NCI-H446 (cell line): Measurements from ENCODE around the gene TOMT.
"Not testable (repeated sequence)": the region's sequence is repeated elsewhere in the genome, so short reads cannot be mapped to it uniquely, and the experiment has no call there.

ENCODE experiments used
- DNase-seq, 2 experiments: peaks; one replicate each; lab custom pipeline; 2025; lab: John Stamatoyannopoulos, UW

TOMT gene

DNA sequence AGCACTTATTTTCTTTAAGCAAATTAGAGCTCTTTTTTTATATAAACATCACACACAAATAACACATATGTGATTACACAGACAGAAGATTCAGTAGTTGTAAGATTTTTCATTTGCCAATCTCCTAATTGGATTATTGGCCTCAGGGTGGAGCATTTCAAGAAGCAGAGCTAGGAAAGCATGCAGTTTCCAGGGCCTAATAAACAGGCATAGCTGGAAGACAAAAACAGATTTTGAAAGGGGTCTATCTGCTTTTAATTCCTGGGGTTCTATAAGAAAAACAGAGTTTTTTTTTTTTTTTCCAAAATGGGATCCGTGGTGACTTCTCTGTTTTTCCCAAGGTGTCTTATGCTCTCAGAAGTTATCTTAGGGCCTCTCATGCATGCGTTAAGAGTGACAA, 22.2 kb downstream of the TOMT start:
- no peak for DNase-seq

DNA sequence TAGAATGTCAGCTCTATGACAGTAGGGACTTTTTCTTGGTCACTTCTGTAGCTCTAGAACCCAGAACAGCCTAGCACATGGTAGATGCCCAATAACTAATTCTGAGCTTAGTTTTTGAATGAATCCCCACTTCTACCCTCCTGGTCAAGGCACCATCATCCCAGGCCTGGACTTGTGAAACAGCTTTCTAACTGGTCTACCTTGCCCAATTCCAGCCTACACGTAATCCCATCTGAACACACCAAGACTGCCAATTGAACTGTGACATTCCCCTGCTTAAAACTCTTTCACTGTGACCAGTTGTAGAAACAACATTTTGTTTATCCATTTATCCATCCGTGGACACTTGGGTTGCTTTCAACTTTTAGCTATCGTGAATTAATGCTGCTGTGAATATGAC, 23.7 kb downstream of the TOMT start:
- DNase-seq, result no peak

- DNase-seq, result no peak
Observed at GRCh38 chr11:72132646-72133045, 26.9 kb downstream of the TOMT start.

DNA sequence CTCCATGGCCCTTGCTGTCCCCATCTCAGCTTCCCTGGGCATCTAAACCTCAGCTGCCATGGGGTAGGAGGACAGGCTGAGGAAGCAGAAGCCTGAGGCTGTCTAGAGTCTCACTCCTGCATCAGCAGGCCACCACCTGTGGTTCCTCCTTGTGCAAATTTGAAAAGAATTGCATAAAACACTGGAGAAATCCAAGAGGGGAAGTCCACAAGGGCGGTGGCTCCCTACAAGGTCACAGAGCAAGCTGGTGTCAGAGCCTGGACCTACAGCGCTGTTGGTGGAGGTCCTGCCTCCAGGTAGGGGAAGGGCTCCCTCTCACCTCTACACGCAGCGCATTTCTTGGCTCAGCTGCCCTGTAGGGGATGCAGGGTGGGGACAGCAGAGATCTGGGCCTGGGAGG, 29.7 kb downstream of the TOMT start, which contains the start of gene FOLR3:
Gene FOLR3, plus strand, starts transcription at position 253 of the 400 bp plus-strand sequence. CDS start 228 bp downstream, outside the sequence.
- DNase-seq, result not testable (repeated sequence)

GRCh38 chr11:72135891-72136683, 30.4 kb downstream of the TOMT start:
- no peak for DNase-seq

- DNase-seq, result no peak
Observed at GRCh38 chr11:72136684-72137262, 31.0 kb downstream of the TOMT start.

DNA sequence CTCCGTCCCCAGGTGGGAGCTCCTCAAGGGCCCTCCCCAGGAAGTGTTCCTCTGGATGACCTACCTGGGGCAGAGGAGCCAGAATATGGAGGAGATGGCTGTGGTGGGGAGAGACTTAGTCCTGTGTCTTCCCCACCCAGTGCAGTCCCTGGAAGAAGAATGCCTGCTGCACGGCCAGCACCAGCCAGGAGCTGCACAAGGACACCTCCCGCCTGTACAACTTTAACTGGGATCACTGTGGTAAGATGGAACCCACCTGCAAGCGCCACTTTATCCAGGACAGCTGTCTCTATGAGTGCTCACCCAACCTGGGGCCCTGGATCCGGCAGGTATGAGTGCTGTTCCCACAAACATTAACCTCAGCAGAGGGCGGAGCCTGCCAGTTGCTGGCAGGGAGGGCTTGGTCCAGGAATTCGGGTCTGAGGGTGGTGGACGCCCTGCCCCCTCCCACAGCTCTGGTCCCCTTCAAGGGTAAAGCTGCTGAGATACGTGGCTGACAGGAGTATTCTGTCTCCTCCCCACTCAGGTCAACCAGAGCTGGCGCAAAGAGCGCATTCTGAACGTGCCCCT, 33.2 kb downstream of the TOMT start:
- no peak for DNase-seq

- DNase-seq, result no peak
Observed at GRCh38 chr11:72139500-72139899, 33.8 kb downstream of the TOMT start.

DNA sequence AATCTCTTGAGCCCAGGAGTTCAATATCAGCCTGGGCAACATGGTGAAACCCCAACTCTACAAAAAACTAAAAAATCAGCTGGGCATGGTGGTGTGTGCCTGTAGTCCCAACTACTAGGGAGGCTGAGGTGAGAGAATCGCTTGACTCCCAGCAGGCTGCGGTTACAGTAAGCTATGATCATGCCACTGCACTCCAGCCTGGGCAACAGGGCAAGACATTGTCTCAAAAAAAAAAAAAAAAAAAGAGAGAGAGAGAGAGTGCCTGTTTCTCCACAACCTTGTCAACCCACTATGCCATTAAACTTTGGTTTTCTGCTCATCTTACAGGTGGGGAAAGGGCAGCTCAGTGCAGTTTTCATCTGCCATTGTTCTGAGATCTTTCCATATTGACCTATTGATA, 34.9 kb downstream of the TOMT start:
- no peak for DNase-seq

DNA sequence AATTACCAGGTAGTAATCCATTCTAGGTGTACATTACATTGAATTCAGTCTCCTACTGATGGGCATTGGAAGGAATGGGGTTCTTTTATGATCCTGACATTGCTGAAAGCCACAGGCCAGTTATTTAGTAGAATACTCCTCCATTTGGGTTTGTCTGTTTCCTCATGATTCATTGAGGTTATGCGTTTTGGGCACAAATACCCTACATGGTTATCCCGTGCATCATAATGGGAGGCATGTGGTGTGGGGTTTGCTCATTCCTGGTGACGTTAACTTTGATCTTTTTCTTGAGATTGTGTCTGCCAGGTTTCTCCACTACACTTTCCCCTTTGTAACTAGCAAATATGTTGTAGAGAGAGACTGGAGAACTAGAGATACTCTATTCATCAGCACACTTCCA, 35.3 kb downstream of the TOMT start:
- no peak for DNase-seq

GRCh38 chr11:72142086-72142485, 36.4 kb downstream of the TOMT start:
- DNase-seq, result not testable (repeated sequence)

DNA sequence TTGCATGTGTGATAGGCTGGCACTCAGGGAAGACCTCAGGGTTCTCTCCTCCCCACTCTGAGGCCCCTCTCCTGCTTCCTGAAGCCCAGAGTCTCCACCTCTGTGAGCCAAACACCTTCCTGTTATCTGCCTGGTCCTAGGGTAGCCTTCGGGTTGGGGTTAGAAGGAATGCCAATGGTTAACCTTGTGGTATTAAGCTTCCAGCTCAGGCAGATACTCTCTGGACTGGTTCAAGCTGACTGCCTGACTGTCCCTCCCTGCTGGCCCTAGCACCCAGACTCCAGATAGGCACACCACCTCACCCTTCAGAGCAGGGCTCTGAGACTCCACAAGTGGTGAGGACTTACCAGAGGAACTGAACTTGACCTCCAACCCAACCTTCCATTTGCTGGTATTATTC, 36.8 kb downstream of the TOMT start:
- DNase-seq, result not testable (repeated sequence)

DNA sequence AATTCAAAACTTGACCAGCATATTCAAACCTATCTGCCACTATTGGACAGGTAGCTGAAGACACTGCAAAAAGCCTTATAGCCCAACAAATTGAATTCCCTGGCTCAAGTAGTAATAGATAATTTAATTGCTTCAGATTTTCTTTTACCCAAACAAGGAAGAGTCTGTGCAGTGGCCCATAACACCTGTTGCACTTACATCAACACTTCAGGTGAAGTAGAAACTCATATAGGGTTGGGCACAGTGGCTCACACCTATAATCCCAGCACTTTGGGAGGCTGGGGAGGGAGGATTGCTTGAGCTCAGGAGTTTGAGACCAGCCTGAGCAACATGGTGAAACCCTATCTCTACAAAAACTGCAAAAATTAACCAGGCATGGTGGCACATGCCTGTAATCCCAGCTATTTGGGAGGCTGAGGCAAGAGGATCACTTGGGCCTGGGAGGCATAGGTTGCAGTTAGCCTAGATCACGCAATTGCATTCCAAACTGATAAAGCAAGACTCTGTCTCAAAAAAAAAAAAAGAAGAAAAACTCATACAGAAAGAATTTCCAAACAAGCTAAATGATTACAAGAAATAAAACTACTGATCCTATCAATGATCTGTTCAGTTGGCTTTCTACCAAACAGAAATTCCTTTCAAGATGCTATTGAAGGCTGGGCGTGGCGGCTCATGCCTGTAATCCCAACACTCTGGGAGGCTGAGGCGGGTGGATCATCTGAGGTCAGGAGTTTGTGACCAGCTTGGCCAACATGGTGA, 39.3 kb downstream of the TOMT start:
- no peak for DNase-seq

DNA sequence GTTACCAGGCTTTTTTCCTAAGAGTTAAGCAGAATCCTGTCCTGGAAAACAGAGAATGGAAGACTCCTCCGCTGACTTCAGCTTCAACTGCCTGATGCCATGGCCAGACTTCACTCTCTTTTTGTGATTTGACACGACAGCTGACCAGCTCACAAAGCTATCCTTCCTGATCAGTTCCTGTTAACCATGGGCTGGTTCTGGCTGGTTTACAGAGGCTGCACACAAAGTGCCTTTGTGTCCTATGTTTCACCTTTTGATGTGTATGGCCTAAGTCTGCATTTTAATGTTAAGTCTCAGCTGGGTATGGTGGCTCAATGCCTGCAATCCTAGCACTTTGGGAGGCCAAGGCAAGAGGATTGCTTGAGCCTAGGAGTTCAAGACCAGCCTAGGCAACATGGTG, 40.9 kb downstream of the TOMT start:
- DNase-seq, result no peak

GRCh38 chr11:72150882-72151281, 45.2 kb downstream of the TOMT start:
- no peak for DNase-seq

DNA sequence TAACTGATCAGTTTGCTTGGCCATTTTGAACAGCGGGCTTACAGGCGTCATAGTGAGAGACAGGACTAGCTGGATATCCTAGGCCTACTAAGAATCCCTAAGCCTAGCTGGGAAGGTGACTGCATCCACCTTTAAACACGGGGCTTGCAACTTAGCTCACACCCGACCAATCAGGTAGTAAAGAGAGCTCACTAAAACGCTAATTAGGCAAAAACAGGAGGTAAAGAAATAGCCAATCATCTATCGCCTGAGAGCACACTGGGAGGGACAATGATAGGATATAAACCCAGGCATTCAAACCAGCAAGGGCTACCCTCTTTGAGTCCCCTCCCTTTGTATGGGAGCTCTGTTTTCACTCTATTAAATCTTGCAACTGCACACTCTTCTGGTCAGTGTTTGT, 48.1 kb downstream of the TOMT start:
- DNase-seq, result not testable (repeated sequence)

DNA sequence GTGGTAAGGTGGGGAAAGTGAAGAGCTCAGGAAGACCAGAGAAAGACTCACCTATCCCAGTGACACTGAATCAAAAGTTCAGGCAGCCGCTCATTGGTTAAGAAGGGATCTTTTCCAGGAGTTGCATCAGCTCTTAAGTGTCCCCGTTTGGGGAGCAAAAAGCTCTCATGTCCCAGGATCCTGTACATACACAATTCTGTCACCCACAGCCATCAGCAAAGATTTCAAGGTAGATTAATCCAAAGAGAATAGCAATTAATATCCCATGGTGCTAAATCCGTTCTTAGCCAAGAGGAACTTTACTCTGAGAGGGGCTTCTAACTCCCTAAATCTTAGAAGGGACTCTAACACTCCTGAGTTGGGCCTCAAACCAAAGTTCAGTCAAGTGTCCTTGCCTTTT, 49.1 kb downstream of the TOMT start:
- DNase-seq, result no peak

DNA sequence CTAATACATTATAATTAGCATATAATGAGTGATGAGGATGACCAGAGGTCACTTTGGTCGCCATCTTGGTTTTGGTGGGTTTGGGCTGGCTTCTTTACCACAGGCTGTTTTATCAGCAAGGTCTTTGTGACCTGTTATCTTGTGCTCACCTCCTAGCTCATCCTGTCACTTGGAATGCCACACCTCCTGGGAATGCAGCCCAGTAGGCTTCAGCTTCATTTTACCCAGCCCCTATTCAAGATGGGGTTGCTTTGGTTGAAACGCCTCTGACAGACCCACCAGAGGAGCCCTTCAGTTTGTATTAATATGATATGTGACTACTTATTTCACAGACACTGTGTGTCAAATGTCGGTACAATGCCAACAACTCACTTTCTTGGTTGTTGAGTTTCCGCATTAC, 50.0 kb downstream of the TOMT start:
- DNase-seq, result no peak

DNA sequence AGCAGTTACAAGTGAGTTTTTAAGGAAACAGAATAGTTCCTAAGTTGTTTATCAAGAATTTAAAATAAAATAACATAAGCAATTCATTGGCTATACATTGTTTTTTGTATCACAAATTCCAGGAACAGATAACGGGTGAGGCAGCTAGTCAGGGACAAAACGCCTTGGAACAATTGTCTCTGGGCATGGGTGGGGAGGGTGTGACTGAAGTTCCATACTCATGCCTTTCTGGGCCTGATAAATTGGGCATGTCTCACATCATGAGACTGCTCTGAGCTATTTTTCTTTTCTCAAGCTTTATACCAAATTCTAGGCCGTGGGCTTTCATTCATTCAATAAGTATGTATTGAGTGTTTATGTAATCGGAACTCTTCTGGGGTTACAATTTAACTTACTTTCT, 51.4 kb downstream of the TOMT start:
- DNase-seq, result no peak
